ENCODE measurements around the gene FURIN.

The FURIN gene

DNA sequence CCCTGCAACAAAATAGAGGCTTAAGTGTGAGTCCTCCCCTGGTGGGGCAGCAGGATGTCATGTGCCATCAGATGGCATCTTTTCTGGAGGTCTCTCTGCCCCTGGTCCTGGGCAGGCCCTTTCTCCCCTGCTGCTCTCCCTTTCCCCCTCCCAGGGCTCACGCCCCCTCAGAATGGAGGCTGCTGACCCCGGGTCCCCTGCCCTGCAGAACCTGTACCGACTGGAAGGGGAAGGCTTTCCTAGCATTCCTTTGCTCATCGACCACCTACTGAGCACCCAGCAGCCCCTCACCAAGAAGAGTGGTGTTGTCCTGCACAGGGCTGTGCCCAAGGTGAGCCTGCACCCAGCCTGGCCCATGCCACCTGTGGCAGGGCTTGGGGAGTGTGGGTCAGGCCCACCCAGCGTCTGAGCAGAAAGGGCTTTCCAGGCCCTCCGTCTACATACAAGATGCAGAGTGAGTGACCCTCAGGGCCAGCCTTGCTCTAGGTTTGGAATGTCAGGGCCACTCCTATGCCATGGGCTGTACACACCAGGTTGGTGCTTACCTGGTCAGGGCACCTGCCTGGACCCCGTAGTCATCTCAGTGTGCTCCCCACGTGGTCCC lies 23.1 kb downstream of the FURIN start:
- TF ChIP-seq EZH2phosphoT487 (IDR thresholded peaks at IDR 0.05; ENCODE audit: borderline replicate concordance, low read length): no peak
- TF ChIP-seq, protein P1, sequence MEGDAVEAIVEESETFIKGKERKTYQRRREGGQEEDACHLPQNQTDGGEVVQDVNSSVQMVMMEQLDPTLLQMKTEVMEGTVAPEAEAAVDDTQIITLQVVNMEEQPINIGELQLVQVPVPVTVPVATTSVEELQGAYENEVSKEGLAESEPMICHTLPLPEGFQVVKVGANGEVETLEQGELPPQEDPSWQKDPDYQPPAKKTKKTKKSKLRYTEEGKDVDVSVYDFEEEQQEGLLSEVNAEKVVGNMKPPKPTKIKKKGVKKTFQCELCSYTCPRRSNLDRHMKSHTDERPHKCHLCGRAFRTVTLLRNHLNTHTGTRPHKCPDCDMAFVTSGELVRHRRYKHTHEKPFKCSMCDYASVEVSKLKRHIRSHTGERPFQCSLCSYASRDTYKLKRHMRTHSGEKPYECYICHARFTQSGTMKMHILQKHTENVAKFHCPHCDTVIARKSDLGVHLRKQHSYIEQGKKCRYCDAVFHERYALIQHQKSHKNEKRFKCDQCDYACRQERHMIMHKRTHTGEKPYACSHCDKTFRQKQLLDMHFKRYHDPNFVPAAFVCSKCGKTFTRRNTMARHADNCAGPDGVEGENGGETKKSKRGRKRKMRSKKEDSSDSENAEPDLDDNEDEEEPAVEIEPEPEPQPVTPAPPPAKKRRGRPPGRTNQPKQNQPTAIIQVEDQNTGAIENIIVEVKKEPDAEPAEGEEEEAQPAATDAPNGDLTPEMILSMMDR (IDR thresholded peaks at IDR 0.05; ENCODE audit: low read depth, low read length, poor library complexity, severe bottlenecking): no peak
- H3K27ac ChIP-seq (ENCODE audit: low read depth, low read length): no peak overlapping the region
- H3K4me2 ChIP-seq (ENCODE audit: low read length): no peak overlapping the region
- peaks cover 7% of the 10 kb centered on the region for H3F3A ChIP-seq (ENCODE audit: control insufficient read depth, insufficient read depth)
- no peaks in the 10 kb centered on the region for H4K20me1 ChIP-seq (ENCODE audit: control insufficient read depth, insufficient read depth, low read depth, low read length)
- peaks cover 26% of the 10 kb centered on the region for H3K4me1 ChIP-seq (ENCODE audit: control insufficient read depth, low read length)
- no peaks in the 10 kb centered on the region for H3K9me3 ChIP-seq (ENCODE audit: control insufficient read depth, insufficient read depth, low read length)
- H3K4me3 ChIP-seq (ENCODE audit: low read length): no peak overlapping the region
- peaks cover 56% of the 10 kb centered on the region for H3K36me3 ChIP-seq (ENCODE audit: control insufficient read depth, low read length)
- no peaks in the 10 kb centered on the region for H3K27me3 ChIP-seq (ENCODE audit: control insufficient read depth, low read length)
- H3K79me2 ChIP-seq (ENCODE audit: control insufficient read depth, low read length): no peaks in the 10 kb centered on the region
- H3K9me2 ChIP-seq (replicated peaks; ENCODE audit: control insufficient read depth, low read length): no peaks in the 10 kb centered on the region

- peaks cover 52% of the 10 kb centered on the region for H3K36me3 ChIP-seq (ENCODE audit: control insufficient read depth, low read length)
- H3K4me3 ChIP-seq (ENCODE audit: low read length): no peak overlapping the region
- H4K20me1 ChIP-seq (ENCODE audit: control insufficient read depth, insufficient read depth, low read depth, low read length): no peaks in the 10 kb centered on the region
- no peak overlapping the region for H3K27ac ChIP-seq (ENCODE audit: low read depth, low read length)
- TF ChIP-seq, protein P1 (IDR thresholded peaks at IDR 0.05; ENCODE audit: low read depth, low read length, poor library complexity, severe bottlenecking): no peak
- no peak for TF ChIP-seq EZH2phosphoT487 (IDR thresholded peaks at IDR 0.05; ENCODE audit: borderline replicate concordance, low read length)
- no peaks in the 10 kb centered on the region for H3K9me3 ChIP-seq (ENCODE audit: control insufficient read depth, insufficient read depth, low read length)
- no peak overlapping the region for H3K4me2 ChIP-seq (ENCODE audit: low read length)
- no peaks in the 10 kb centered on the region for H3K27me3 ChIP-seq (ENCODE audit: control insufficient read depth, low read length)
- H3K79me2 ChIP-seq (ENCODE audit: control insufficient read depth, low read length): no peaks in the 10 kb centered on the region
- peaks cover 13% of the 10 kb centered on the region for H3F3A ChIP-seq (ENCODE audit: control insufficient read depth, insufficient read depth)
- H3K9me2 ChIP-seq (replicated peaks; ENCODE audit: control insufficient read depth, low read length): no peaks in the 10 kb centered on the region
- peaks cover 32% of the 10 kb centered on the region for H3K4me1 ChIP-seq (ENCODE audit: control insufficient read depth, low read length)
These were observed 23.6 kb downstream of the FURIN start for GRCh38 chr15:90892023-90892422.

DNA sequence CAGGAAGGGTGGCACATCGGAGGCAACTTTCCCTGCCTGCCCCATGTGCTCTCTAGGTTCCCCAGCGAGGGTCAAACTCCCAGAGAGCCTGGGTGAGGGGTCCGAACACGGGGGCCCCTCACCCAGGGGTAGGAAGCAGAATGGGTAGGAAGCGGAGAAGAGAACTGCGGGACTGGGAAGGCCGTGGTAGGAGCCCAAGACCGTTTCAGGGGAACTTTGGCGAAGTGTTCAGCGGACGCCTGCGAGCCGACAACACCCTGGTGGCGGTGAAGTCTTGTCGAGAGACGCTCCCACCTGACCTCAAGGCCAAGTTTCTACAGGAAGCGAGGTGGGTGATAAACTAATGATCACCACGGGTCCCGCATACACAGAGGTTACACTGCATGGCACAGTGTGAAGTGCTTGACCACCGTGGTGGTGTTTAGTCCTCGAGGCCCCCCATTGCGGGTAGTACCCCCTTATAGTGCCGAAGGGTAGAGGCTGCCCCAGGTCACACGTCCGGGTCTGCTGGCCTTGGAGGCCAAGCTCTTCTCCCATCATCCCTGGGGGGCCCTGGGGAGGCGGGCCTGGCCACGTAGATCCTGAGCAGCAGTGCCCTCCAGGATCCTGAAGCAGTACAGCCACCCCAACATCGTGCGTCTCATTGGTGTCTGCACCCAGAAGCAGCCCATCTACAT lies 24.2 kb downstream of the FURIN start:
- Histone ChIP-seq H4K20me1 (ENCODE audit: control insufficient read depth, insufficient read depth, low read depth, low read length) (no peaks in the 10 kb centered on the region), H3K9me2 (replicated peaks; ENCODE audit: control insufficient read depth, low read length) (no peaks in the 10 kb centered on the region), H3K27me3 (ENCODE audit: control insufficient read depth, low read length) (no peaks in the 10 kb centered on the region), H3K36me3 (ENCODE audit: control insufficient read depth, low read length) (peaks cover 51% of the 10 kb centered on the region), H3K4me1 (ENCODE audit: control insufficient read depth, low read length) (peaks cover 36% of the 10 kb centered on the region), H3K79me2 (ENCODE audit: control insufficient read depth, low read length) (no peaks in the 10 kb centered on the region), H3F3A (ENCODE audit: control insufficient read depth, insufficient read depth) (peaks cover 16% of the 10 kb centered on the region), H3K9me3 (ENCODE audit: control insufficient read depth, insufficient read depth, low read length) (no peaks in the 10 kb centered on the region), H3K27ac (ENCODE audit: low read depth, low read length) (no peak overlapping the region), H3K4me3 (ENCODE audit: low read length) (no peak overlapping the region), H3K4me2 (ENCODE audit: low read length) (no peak overlapping the region)
- no peak for TF ChIP-seq EZH2phosphoT487 (IDR thresholded peaks at IDR 0.05; ENCODE audit: borderline replicate concordance, low read length)

Data from DOHH2 (cell line).